K562 (cell line): ENCODE data around the gene ATP2A1. TPM values are rescaled to one million over a fixed set of nuclear protein-coding genes. Genes with fewer than 3 reads are reported as not detected.

Experiments
- CTCF ChIP-seq, 3 experiments: IDR thresholded peaks in 2 of 3; conservative IDR thresholded peaks in 1 of 3; 2 replicates each; pipeline ENCODE4 v1.5.1; 2011 to 2012; ENCODE audit warnings: low read length in 3 of 3, mild to moderate bottlenecking in 3 of 3, control low read depth in 2 of 3, improper control_type of control experiment in 1 of 3, inconsistent platforms in 1 of 3, low read depth in 1 of 3, mixed read lengths in 1 of 3, moderate library complexity in 1 of 3; ENCODE audit not compliant: insufficient read depth in 2 of 3
- FOXP4 ChIP-seq: sonication (generic); formaldehyde crosslinking; IDR thresholded peaks from 2 replicates; pipeline ENCODE4 v1.8.0; 2022; ENCODE audit warnings: mild to moderate bottlenecking, missing genetic modification reagents, borderline replicate concordance
- KLF13 ChIP-seq: fragments of 450-650 bp; IDR thresholded peaks from 2 replicates; pipeline ENCODE4 v1.6.1; 2016; ENCODE audit warnings: missing genetic modification characterization, low read depth, mild to moderate bottlenecking, missing compliant biosample characterization, moderate library complexity, borderline replicate concordance
- PML ChIP-seq: IDR thresholded peaks from 2 replicates; pipeline ENCODE4 v1.6.1; 2012; ENCODE audit warnings: low read length, inconsistent platforms
- SIN3A ChIP-seq, 2 experiments: fragments of 150-350 bp in 1 of 2; IDR thresholded peaks; 2 replicates each; pipeline ENCODE4 v1.6.1; 2011 to 2016; ENCODE audit warnings: borderline replicate concordance in 2 of 2, low read depth in 2 of 2, low read length in 2 of 2, mild to moderate bottlenecking in 2 of 2, moderate library complexity in 2 of 2; ENCODE audit not compliant: control insufficient read depth in 1 of 2
- ZNF263 ChIP-seq: sonication (generic); formaldehyde crosslinking; IDR thresholded peaks from 2 replicates; pipeline ENCODE4 v1.8.0; 2022; ENCODE audit warnings: mild to moderate bottlenecking, missing genetic modification reagents, borderline replicate concordance
- ZNF316 ChIP-seq: fragments of 450-650 bp; IDR thresholded peaks from 2 replicates; pipeline ENCODE4 v1.6.1; 2016
- polyA plus RNA-seq, 8 experiments: library from polyadenylated mRNA; depleted of rRNA in 4 of 8; stranded (reverse) in 5 of 8; unstranded in 3 of 8; fragments of >200 nt; fragmentation: Nextera tagmentation in 2 of 8; fragmentation: Illumina TruSeq in 1 of 8; extraction: Ambion mirVana in 2 of 8; extraction: Trizol in 1 of 8; gene quantifications; 2 replicates each; pipeline versions ENCODE4 v1.2.1 to v1.2.3, GENCODE V29; 2011 to 2014; ENCODE audit warnings: inconsistent platforms in 1 of 8, missing spikeins in 1 of 8
- total RNA-seq, 7 experiments: library from RNA; depleted of rRNA in 6 of 7; stranded (reverse); fragments of >200 nt in 6 of 7; fragmentation: Illumina TruSeq in 2 of 7; extraction: Trizol in 2 of 7; gene quantifications; 2 replicates each; pipeline versions ENCODE4 v1.2.1 to v1.2.3, GENCODE V29; 2011 to 2021; ENCODE audit warnings: low replicate concordance in 1 of 7

Gene ATP2A1
- total and polyA plus RNA-seq, 9 of the 15 experiments (the other 6 are each of a cell fraction or from before 2014, with no cell fraction given): 0.25 to 2.6 (median 0.65) TPM

GRCh38 chr16:28835864-28836760 lies 42.2 kb upstream of the ATP2A1 start (continued):
- TF ChIP-seq CTCF (IDR thresholded peaks at IDR 0.05 in 2 of 3, conservative IDR thresholded peaks at IDR 0.05 in 1 of 3; ENCODE audit: insufficient read depth in 2 of 3, low read depth in 1 of 3, low read length in 3 of 3) (peak in 1 of 3 experiments; percentile 17; a peak in 1 of 6 replicates), ZNF263 (no peak), FOXP4 (CRISPR knock-in tag) (no peak), ZNF316 (no peak), SIN3A (IDR thresholded peaks at IDR 0.05; ENCODE audit: borderline replicate concordance in 2 of 2, control insufficient read depth in 1 of 2, low read depth in 2 of 2, low read length in 2 of 2) (peak in 1 of 2 experiments; percentile 46; a peak in 1 of 4 replicates), PML (no peak), KLF13 (peak; percentile 98)
- TF ChIP-seq, all 486 proteins: peak for 8
